NCI-H345 treated with DMSO at 0.1 percent for 48 hours (cell line): ENCODE measurements around the gene OGT.
"Not testable (repeated sequence)": the region's sequence is repeated elsewhere in the genome, so short reads cannot be mapped to it uniquely, and the experiment has no call there.

Experiments used
- DNase-seq: peaks from one replicate; lab custom pipeline; 2025; ENCODE audit not compliant: unreplicated experiment; lab: John Stamatoyannopoulos, UW

The OGT gene

DNA sequence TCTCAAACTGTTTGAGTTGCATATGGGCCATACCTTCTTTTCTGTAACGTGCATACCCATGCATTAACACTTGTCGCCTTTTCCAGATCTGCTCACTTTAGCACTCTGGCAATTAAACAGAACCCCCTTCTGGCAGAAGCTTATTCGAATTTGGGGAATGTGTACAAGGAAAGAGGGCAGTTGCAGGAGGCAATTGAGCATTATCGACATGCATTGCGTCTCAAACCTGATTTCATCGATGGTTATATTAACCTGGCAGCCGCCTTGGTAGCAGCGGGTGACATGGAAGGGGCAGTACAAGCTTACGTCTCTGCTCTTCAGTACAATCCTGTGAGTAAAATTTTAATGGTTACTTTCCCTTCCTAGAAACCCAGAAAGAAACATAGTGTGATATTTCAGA lies 4.8 kb downstream of the OGT start:
- no peak for DNase-seq

- no peak for DNase-seq
Observed at GRCh38 chrX:71540801-71541200, 7.9 kb downstream of the OGT start.

DNA sequence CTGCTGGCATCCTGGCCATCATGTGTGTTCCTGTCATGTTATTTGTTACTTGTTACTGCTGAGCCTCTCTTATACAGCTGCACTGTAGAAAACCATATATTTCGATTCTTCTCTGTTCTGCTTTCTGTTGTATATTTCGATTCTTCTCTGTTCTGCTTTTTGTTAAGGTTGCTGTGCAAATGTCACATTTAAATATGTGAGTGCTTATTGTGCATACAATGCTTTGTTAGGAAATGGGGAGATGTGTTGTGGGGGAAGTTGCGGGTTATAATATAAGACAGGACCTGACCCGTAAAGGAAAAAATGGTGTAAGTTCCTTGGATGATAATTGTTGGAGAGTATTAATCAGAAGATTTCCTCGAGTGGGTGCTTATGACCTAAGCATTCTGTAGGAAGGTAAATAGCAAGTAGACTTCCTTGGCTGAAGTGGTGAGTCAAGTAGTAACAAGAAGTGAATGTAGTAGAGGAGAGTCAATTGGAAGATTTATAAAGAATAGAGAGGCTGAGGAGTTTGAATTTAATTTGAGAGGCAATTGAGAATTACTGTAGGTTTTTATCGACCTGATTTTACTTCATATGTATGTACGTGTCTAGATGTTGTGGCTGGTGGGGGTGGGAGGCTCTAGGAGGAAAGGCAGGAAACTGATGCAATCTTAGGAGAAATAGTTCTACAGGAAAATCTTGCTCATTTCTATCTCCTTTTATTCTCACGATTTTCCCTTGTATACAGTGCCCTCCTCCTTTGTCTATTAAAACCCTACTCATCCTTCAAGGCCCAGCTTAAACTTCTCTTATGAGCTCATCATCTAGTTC lies 8.5 kb downstream of the OGT start:
- DNase-seq, result no peak

DNA sequence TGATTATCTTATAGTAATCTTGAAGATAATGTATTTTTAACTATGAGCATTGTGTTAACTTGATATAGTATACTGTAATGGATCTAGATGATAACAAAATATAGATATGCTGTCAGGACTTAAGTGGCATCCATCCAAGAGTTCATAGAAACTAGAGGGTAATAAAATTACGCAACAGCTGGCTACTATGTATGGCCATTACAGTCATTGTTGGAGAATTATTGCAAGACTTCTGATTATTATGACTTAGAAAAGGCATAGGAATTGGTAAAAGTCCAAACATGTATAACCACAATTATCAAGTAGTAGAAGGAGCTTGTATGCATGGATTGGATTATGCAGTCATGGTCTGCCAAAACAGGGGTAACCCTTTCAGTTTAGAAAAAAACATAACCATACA lies 9.5 kb downstream of the OGT start:
- no peak for DNase-seq

- DNase-seq, result no peak
Observed at GRCh38 chrX:71542825-71543224, 9.9 kb downstream of the OGT start.

GRCh38 chrX:71543316-71543715 lies 10.4 kb downstream of the OGT start:
- no peak for DNase-seq

DNA sequence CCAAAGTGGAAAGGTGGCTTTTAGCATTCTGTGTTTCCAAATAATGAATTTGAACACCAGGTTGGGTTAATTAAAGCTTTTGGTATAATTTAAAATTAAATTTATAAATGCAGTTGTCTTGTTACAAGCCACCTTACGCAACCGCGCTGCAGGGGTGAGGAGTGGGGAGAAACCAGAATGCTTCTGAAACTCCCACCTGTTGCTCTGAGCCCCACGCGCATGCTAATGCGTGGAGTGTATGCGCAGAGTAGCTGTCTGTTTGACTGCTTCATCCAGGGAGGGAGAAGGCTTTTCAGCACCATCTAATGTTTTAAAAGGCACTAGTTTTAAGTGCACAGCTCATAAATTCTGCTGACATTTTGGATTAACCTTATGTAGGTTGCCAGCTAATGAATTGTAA lies 12.5 kb downstream of the OGT start:
- DNase-seq, result no peak

GRCh38 chrX:71546879-71547278 lies 14.0 kb downstream of the OGT start:
- no peak for DNase-seq

GRCh38 chrX:71547339-71547738 lies 14.4 kb downstream of the OGT start:
- no peak for DNase-seq

GRCh38 chrX:71549986-71550385 lies 17.1 kb downstream of the OGT start:
- no peak for DNase-seq

- no peak for DNase-seq
Observed at GRCh38 chrX:71550578-71550977, 17.7 kb downstream of the OGT start.

- no peak for DNase-seq
Observed at GRCh38 chrX:71556036-71556435, 23.1 kb downstream of the OGT start.

GRCh38 chrX:71558920-71559319 lies 26.0 kb downstream of the OGT start:
- no peak for DNase-seq

DNA sequence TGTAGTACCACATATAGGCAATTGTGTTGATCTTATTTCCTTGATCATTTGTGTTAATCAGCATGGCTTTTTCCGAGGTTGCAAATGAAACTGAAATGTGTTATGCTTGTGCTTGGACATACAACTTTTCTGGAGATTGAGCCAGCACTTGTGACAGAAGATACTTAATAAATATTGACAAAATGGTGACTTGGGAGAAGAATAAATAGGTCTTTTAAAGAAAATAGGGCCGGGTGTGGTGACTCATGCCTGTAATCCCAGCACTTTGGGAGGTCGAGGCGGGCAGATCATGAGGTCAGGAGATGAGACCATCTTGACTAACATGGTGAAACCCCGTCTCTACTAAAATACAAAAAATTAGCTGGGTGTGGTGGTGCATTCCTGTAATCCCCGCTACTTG lies 26.9 kb downstream of the OGT start:
- not testable (repeated sequence) for DNase-seq

DNA sequence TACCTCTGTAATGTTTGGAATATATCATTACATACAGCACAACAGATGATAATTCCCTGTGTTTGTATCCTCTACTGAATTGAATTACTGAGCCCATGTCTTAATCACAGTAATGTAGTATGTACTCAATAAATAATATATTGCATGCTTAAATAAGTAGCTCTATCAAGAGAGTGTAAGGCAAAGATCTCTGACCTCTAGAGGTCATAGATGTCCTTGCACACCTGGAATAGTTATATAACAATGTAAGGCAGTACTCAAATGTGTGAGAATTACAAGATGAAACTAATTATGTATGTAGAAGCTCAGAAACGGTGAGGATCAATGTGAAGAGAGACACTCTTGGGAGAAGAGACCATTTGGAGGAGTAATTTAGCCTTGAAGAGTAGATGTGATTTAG lies 31.0 kb downstream of the OGT start:
- DNase-seq, result no peak

GRCh38 chrX:71565474-71566041 lies 32.7 kb downstream of the OGT start:
- no peak for DNase-seq

DNA sequence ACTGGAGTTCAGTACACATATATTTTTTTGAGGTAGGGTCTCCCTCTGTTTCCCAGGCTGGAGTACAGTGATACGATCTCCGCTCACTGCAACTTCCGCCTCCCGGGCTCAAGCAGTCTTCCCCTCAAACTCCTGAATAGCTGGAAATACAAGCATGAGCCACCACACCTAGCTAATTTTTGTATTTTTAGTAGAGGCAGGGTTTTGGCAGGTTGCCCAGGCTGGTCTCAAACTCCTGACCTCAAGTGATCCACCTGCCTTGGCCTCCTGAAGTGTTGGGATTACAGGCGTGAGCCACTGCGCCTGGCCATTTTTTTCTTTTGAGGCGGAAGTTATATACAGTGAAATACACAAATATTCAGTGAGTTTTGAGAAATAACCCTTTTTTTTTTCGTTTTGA lies 38.5 kb downstream of the OGT start:
- DNase-seq, result not testable (repeated sequence)

GRCh38 chrX:71573590-71573989 lies 40.7 kb downstream of the OGT start:
- DNase-seq, result no peak

DNA sequence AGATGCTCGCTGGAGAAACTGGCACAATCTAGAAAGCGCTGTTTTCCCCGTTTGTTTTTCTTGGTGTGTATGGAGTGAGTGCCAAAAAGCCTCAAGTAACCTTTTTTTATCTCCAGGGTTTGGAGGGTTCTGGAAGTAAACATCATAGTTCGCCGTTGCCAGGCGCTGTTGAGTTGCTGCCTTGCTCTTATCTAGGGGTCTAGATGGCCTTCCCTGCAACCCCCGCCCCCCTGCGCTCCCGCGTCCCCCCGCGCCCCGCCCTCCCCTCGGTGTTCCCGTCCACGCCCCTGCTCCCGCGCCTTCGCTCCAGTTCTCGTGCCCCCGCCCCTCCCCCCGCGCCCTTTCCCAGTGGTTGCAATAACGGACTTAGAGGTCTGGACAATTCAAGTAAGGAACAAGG lies 44.8 kb downstream of the OGT start:
- no peak for DNase-seq

- DNase-seq, result no peak
Observed at GRCh38 chrX:71578253-71579135, 45.6 kb downstream of the OGT start, which contains the start of gene GCNA. TSS of gene GCNA (plus strand) at chrX:71578437. CDS start at chrX:71580822, 2,385 bp downstream.

- no peak for DNase-seq
Observed at GRCh38 chrX:71579136-71579989, 46.5 kb downstream of the OGT start.
